ENCODE data around the gene CTIF. TPM values are rescaled to one million over a fixed set of nuclear protein-coding genes. Genes with fewer than 3 reads are reported as not detected.

The CTIF gene
- polyA plus RNA-seq, 1 donor, result 18.9 TPM

DNA sequence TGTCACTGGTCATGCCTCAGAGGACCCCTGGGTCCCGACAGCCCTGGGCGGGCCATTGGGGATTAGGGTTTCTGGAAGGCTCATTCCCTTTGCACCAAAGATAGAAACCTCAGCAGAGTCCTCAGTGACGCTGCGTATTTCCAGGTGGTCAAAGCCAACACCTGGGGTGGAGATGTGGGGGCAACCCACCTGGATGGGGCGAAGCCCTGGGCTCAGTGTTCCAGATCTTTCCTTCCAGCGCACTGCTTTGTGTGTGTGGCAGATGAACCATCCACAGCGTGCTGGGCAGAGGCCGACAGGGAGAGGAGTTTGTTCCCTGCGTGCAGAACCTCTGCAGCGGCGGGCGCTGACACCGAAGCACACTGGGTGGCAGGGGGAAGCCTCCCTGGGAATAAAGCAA lies 143.9 kb downstream of the CTIF start:
- DNase-seq, result no peak

- DNase-seq, result no peak
Observed at GRCh38 chr18:48683197-48683596, 144.4 kb downstream of the CTIF start.

DNA sequence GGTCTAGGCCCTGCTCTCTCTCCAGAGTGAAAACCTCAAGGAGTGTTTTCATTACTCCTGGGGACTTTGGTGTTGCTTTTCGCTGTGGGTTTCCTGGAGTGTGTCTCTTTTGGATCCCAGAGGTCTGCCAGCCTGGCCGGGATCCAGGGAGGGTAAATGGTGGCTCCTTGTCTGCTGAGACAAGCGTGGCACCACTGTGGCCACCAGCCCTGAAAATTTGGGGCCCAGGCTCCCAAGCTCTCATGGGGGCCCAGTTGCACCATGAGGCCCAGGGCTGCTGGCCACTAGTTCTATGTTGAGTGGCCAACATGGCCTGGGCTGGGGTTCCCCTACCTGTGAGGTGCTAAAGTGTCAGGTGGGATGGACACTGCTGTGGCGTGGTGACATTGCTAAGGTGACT lies 144.8 kb downstream of the CTIF start:
- no peak for DNase-seq

GRCh38 chr18:48687346-48688042 lies 148.7 kb downstream of the CTIF start:
- DNase-seq, result no peak

- DNase-seq, result no peak
Observed at GRCh38 chr18:48688961-48689360, 150.1 kb downstream of the CTIF start.

- DNase-seq, result no peak
Observed at GRCh38 chr18:48689548-48689947, 150.7 kb downstream of the CTIF start.

DNA sequence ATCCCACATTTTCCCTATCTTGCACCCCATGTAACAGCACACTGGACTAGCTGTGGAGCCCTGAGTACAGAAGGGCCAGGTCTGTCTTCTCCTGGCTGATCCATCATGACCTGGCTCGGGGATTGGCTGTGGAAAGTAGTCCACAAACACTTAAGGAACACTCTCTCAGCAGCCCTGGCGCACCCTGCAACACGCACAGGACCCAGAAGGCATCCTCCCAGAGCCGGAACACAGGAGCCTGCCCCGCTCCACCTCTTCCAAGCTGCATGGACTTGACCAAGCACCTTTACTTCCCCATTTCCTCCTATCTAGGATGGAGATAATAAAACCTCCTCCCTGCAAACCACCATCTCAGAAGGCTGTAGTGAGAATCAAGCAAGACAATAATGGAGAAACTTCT lies 151.7 kb downstream of the CTIF start:
- no peak for DNase-seq

DNA sequence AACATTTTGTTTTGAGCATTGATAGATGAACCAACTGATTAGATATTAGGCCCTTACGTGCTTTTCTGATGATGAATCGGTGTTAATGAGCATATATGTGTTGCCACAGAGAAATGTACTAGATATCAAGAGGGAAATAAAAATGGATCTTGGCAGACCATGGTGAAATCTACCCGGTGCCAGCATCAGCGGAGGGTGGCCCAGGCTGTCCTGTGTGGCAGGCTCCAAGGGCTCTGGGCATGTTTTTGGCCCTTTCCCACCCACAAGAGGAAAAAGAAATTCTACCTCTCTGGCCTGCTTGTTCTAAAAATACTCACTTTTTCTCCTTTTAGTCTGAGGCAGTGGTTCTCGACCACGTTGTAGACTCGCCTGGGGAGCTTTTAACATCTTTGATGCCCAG lies 154.2 kb downstream of the CTIF start:
- DNase-seq, result no peak

- DNase-seq, result no peak
Observed at GRCh38 chr18:48693625-48694262, 154.9 kb downstream of the CTIF start.

DNA sequence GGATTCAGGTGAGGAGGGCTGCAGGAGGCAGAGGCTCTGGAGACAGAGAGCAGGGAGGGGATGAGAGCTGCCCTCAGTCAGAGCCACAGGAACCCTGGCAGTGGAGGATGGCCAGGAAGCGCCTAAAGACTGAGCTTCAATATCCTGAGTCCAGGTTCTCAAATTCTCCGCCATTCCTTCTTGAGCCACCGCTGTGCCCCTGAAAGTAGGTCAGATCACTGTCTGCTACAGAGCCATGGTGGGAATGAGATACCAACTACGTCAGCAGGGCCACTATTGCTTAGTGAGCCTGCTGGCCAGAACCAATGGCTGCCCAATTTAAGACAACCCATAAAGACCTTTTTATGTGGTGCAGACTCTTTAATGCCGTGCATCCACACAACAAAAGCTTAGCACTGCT lies 155.5 kb downstream of the CTIF start:
- DNase-seq, result no peak

DNA sequence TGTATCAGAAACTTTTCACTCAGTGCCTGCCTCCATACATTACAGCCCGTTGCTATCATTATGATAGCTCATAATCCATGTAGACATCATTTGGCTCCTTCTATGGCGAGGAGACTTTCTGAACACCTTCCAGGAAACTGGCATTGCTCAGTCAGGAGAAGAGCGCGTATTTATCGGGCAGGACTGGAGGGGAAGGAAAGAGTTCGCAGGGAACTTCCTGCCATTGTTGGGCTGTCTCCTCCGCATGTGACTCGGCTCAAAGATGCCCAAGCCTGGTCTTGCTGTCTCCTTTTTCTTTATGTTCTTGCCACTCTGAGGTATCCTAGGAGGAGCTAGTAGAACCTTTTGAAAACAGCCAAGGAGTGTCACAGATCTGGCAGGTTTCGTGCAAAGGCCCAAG lies 156.8 kb downstream of the CTIF start:
- no peak for DNase-seq

DNA sequence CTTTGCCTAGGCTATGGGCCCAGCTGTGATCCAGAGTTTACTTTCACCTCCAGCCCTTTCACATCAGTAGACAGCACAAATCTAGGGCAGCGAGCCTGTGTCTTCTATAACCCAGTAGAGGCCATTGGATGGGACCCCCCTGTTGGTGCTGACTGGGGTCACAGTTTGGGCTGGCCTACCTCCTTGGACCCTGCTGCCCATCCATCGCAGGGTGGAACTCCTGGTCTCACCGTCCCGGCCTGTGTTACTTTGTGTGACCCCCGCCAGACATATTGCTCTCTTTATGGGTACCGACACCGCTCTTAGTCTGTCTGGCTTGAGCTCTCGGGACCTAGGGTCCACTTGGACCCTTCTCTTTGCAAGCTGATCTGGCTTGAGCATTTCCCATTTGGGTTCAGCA lies 157.4 kb downstream of the CTIF start:
- no peak for DNase-seq

- no peak for DNase-seq
Observed at GRCh38 chr18:48697441-48697840, 158.6 kb downstream of the CTIF start.

DNA sequence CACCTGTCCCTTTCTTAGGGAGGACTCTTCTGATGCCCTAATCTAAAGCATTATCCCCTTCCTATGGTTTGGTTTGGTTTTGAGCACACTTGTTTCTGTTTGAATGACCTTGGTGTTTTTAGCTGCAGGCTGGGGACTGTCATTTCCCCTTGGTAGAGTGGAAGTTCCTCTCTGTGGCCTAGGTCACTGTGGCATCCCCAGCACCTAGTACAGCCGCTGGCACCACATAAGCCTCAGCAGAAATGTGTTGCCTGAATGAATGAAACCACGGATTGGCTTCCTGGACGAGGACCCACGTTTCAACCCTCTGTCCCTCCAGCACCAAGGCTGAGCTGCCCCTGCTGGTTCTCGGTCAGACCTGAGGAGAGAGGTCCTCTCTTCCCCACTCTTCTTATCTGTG lies 159.9 kb downstream of the CTIF start:
- DNase-seq, result no peak

DNA sequence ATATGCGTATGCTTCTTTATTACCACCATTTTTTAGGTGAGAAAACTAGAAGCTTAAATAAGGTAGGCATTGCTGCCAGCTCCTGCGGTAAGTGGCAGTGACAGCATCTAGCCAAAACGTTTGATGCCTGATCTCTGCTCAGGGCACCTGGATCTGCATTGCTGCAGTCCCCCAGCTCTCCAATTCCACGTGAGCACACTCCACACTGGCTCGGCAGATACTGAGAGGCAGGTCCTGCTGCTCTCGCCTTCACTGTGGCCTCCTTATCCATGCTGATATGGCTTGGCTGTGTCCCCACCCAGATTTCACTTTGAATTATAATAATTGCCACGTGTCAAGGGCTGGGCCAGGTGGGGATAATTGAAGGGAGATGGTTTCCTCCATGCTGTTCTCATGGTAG lies 160.9 kb downstream of the CTIF start:
- DNase-seq, result no peak

GRCh38 chr18:48700446-48700845 lies 161.6 kb downstream of the CTIF start:
- no peak for DNase-seq

DNA sequence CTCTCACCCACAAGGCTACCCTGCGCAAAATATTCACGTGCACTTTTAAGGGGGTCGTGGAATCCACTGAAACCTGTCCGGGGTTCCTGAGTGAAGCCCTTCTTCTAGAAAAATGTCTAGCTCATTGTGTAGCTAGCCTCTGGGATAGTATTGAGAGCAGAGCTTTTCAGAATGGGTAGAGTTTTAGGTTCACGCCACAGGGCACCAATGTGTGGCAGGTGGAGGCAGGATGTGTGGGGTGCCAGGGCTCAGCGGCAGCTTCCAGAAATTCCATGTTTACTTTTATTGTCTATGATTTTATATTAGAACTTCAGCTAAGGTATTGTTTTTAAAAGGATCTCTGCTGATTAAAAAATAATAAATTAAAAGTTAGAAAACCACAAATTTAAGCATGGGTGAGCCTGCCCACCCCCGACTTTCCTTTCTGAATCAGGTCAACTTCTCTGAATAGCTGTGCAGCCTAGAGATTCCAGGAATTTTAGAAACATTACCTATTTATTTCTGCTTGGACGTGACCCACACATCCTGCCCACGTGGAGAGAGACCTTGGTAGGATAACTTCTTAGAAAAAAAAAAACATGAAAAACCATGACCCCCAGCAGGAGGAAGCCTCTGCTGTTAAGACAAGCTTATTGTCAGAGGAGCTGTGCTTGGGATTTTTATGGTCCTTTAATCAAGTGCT lies 163.7 kb downstream of the CTIF start:
- DNase-seq, result no peak

DNA sequence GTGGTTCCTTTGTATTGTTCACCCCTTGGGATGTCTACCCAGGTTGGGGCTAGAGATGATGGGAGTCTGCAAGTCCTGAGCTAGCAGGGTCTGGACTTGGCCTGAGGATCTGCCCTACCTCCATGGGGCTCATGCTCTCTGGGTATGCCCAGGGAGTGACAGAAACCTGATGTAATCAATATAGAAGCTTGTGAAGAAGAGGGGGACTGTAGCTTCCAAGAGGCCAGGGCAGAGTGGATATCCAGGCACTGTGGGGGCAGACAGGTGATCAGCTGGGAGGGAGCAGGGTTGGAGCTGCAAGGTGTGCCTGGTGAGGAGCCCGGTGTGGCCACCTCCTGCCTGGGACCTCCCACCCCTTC lies 164.2 kb downstream of the CTIF start:
- DNase-seq, result no peak

DNA sequence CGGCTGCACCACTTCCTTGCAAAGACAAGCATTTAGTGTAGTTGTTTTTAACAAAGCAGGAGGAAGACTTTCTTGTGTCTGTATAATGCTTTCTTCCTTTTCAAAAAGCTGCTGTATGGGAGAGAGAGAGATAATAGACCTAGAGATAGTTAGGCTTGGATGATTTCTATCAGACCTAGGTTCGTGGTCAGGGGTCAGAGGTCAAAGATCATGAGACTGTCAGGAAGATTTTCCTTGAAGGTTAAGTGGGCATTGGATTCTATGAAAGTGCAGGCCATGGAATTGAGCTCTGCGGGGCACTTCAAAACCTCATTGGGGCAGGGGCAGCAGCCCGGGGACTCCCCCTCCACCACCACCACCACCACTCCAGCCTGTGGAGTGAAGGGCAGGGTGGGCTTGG lies 164.6 kb downstream of the CTIF start:
- no peak for DNase-seq

GRCh38 chr18:48705043-48705442 lies 166.2 kb downstream of the CTIF start:
- DNase-seq, result no peak

- no peak for DNase-seq
Observed at GRCh38 chr18:48705531-48705930, 166.7 kb downstream of the CTIF start.

GRCh38 chr18:48706731-48707130 lies 167.9 kb downstream of the CTIF start:
- DNase-seq, result no peak

DNA sequence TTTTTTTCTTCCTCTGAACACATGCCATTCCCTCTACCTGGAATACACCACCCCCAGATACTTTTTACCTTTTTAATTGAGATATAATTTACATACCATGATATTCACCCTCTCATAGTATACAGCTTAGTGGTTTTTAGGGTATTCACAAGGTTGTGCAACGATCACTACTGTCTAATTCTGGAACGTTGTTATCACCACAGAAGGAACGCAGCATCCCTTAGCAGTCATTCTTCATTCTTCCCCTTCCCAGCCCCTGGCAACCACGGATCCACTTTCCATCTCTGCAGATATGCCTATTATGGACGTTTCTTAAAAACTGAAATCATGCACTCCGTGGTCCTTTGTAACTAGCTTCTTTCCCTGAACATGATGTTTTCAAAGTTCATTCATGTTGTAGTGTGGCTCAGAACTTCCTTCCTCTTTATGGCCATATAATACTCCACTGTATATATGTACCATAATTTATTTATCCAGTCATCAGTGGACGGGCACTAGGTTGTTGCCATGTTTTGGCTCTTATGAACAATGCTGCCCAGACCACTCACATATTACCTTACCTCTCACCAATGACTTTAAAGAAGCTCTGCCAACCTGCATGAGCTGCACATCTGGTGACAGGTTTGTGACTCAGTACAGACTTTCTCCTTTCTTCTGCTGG lies 168.9 kb downstream of the CTIF start:
- DNase-seq, result no peak

Measured in left kidney (tissue), 2 donors.